HG02610 (cell line): Measurements from ENCODE around the gene GMPR2.

Experiments
- ATAC-seq: cut with Tn5 transposase; IDR thresholded peaks from one replicate; pipeline ENCODE4 v1.9.1; 2021; ENCODE audit warnings: mild to moderate bottlenecking, moderate library complexity; ENCODE audit not compliant: unreplicated experiment

Gene GMPR2

DNA sequence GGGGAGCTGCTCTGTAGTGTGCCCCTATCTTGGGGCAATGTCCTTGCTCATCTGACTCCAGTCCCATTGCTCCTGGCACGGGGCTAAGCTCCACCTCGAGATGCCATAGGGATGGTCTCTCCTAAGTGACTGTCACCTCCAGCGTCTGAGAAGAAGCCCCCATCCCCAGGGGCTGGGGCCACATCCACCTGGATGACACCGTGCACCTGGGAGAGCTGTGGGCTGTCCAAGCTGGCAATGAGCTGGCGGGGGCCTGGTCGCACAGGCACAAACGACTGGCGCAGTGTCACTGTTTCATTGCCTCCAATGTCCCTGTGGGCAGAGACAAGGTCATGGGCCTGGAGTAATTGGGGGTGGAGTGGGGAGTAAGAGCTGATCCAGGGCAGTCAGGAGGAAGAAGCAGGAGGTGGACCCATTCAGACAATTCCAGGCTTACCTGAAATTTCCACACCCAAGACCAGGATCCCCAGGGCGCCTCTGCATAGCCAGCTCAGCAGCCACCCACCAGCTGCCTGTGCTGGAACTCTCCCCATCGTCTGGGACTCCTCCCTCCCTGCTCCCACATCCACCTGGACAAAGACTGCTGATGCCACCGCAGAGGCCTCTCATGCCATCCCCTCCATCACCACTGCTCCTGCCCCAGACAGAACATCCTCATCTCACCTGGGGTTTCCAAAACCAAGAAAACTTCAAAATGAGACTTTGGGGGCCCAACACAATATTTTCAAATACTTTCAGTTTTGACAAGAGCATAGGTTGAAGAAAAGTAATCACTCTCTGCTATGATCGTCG is 16.7 kb downstream of the GMPR2 start:
- no peak for ATAC-seq

GRCh38 chr14:24250354-24250753 is 17.6 kb downstream of the GMPR2 start:
- ATAC-seq = no peak

DNA sequence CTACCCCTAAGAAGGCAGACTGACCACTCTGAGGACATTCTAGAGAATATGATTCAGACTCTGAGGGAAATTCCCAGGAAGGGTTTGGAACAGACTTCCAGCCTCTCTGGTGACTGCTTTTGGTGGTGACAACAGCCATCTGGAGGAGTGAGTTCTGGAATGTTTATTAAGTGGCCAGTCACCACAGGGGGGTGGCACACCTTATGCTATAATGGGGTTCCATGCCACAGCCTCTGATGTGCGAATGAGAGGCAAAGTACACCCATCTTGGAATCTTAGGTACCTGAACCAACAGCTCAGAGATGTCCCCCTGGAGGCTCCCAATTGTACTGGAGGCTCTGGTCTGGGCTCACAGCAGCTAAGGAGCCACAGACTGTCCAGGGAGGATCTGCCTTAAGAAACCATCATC is 19.2 kb downstream of the GMPR2 start:
- ATAC-seq = no peak

DNA sequence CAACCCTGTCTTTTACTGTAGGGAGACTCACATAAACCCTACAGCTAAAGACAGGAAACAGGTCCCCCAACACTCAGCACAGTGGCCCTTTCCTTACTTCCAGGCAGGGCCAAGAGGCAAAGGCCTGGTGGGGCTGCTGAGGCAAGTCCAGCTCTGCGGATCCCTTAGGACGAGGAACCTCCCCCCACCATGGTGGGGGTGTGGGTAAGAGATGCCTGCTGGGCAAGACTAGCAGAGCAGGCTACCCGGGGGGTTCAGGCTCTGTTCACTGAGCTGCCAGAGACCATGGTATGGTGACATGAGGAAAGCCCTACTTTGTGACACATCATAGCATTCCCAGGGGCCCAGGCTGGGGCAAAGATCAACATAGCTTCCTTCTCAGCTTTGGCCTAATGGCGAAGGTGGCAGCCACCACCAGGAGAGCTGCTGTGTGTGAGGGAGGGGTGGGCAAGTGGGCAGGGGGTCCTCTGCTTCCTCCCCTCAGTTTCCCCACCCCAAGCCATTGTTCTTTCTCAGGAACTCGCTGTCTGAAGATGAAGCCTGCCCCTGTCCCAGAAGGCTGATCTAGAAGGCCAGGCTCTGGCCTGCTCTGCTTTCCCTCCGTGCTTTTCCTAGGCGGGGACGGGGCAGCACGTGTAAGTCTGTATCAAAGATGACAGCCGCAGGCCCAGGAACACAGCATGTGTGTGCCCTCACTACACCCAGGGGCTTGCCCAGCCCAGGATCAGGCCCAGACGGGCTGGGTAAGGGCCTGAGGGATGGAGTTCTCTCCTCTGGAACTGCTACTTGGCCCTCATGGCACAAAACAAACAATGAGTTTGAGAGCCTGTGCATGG is 19.8 kb downstream of the GMPR2 start:
- ATAC-seq = no peak

DNA sequence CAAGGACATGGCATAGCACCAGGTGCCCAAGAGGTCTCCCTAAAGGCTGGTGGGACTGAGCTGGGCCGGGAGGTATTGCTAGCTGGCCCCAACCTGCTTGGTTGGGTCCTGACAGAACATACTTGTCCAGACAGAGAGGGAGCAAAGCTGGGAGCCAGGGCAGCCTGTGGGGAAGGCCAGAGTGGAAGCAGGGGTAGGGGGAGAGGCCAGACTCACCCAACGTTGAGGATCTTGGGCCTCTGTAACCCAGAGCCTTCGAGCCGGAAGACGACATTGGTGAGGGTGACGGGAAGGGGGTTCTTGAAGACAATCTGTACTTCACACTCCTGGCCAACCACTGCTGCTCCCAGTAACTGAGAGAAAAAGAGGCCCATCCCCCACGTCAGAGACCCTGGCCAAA is 21.2 kb downstream of the GMPR2 start:
- no peak for ATAC-seq

GRCh38 chr14:24254630-24255392 is 22.1 kb downstream of the GMPR2 start:
- ATAC-seq = no peak

- ATAC-seq = no peak
Observed at GRCh38 chr14:24255438-24255837, 22.7 kb downstream of the GMPR2 start.

DNA sequence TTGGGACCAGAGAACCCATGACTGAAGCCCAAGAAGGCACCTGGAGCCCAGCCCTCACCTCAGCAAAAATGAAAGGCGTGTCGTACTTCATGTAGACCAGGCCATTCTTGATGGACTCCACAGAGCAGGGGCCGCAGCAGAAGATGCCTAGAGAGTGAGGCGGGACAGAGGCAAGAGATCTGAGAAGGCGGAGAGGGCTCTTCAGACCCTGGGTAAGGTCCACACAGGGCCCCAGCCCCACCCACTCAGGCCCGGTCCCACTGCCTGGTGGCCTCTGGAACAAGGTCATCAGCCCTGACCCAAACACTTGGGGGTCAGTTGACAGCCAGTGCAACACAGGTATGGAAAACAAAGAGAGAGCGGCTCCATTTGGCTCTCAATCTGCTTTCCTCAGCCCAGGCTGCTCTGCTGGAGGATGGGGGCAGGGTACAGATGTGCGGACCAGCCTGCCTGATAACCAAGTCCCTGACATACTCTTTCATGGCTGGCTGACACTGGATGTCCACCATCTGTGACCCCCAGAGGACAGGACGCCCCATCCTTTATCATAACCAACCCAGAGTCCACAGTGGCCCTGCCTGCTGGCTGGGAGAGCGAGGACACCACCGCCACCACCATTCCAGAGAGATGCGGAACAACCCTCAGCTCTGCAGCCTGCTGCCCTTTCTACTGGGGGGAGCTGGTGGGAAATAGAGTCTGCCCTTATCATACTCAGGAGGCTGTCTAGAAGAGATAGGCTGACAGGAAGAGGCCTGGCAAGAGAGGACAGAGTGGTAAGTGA is 23.4 kb downstream of the GMPR2 start:
- no peak for ATAC-seq

DNA sequence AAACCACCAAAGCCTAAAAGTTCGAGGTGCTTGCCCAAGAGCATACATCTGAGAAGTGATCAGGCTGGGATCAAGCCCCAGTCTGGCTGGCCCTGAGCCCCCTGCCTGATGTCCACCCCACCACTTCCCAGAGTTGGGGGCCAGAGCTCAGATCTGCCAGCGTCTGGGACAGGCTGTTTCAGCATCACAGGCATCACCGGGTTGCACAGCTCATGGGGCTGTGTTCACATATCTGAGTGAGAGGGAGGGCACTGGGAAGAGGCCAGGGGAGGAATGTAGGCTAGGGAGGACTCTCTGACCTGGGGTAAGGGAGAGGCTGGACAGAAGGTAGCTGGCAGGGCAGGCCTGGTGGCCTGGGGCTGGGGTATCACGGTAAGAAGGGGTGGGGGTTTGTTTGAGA is 24.2 kb downstream of the GMPR2 start:
- ATAC-seq = no peak

- no peak for ATAC-seq
Observed at GRCh38 chr14:24258119-24258518, 25.4 kb downstream of the GMPR2 start.

DNA sequence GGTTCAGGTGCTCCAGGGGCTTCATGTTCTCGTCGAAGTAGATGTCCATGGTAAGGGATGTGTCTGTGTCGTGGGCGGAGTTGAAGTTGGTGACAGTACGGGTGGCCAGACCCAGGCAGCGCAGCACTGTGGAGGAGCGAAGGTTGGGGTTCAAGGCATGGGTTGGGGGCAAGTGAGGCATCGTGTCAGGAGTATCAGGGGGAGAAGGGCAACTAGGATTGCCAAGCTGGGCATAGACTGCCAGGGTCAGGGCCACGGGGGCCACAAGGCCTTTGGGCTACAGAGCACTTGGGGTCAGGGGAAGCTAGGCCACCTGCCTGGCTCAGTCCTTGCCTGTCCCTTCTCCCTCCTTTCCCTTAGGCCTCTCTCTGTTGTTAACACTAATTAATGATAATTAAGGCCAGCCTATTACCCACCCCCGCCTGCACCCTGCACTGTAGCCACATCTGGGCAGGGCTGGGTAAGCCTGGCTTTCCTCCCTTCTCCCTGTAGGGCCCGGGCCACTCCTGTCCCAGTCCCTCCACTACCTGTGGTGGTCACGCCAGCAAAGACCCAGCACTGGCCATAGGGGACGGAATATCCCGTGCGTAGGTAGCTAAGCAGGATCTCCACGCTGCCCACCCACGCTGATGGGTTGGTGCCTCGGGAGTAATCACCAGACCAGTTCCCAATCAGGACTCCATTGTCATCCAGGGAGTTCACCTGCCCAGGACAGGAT is 26.0 kb downstream of the GMPR2 start:
- no peak for ATAC-seq

DNA sequence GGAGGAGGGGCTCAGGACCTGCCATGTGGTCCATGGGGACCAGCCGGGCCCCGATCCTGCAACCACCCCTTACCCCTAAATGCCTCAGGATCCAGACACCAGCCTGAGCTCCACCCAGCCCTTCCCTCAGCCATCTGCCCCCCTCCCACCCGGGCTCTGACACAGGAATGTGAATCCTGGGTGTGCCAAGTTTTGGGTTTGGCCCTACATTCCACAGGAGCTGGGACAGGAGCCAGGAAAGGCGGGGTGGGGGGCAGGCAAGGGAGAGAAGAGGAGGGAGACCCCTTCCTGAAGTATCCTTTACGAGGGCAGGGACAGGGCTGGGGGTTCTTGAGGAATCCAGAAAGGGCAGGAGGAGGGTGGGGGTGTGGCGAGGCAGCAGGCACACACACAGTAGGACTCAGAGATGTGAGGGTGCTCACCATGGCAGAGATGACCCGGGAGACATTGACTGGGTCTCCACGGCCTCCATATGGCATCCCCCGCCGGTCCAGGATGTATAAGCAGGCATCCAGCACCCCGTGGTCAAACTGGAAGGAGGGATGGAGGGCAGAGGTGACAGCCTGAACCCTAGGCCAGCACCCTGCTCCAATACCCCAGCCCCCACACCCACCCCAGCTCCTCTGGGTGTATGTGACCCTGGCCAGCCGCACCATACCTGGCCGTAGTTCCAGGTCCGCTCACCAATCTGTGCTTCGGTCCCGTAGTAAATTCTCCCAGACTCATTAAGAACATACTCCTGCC is 26.7 kb downstream of the GMPR2 start:
- no peak for ATAC-seq

GRCh38 chr14:24260026-24260779 is 27.5 kb downstream of the GMPR2 start:
- no peak for ATAC-seq

- ATAC-seq = no peak
Observed at GRCh38 chr14:24260780-24261157, 28.0 kb downstream of the GMPR2 start.

DNA sequence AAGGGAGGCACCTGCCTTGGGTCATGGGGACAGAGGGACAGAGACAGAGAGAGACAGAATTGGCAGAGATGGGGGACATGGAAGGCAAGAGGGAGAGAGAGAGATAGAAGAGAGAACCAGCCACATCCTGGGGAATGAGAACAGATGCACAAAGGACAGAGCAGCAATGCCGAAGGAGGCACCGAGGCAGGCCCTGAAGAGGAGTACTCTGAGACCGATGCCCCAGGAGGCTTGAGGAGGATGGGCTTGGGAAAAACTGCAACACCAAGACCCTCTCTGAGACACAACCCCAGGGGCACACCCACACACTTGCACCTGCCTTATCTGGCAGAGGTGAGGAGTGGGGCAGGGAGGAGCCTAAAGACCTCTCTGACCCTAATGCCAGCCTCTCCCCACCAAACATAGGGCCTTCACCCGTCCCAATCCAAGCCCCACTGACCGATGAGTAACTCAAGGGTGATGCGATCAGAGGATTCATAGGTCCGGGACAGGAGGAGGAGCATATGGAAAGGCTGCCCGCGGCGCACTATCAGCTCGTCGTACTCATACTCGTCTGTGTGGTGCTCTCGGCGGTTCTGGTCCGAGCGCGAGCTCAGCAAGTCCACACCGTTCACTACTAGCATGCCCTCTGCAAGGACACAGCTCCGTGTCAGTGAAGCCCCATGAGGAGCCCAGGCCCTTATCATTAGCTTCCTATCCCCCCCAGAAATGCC is 28.7 kb downstream of the GMPR2 start:
- no peak for ATAC-seq

- ATAC-seq = no peak
Observed at GRCh38 chr14:24261969-24262327, 29.2 kb downstream of the GMPR2 start.

DNA sequence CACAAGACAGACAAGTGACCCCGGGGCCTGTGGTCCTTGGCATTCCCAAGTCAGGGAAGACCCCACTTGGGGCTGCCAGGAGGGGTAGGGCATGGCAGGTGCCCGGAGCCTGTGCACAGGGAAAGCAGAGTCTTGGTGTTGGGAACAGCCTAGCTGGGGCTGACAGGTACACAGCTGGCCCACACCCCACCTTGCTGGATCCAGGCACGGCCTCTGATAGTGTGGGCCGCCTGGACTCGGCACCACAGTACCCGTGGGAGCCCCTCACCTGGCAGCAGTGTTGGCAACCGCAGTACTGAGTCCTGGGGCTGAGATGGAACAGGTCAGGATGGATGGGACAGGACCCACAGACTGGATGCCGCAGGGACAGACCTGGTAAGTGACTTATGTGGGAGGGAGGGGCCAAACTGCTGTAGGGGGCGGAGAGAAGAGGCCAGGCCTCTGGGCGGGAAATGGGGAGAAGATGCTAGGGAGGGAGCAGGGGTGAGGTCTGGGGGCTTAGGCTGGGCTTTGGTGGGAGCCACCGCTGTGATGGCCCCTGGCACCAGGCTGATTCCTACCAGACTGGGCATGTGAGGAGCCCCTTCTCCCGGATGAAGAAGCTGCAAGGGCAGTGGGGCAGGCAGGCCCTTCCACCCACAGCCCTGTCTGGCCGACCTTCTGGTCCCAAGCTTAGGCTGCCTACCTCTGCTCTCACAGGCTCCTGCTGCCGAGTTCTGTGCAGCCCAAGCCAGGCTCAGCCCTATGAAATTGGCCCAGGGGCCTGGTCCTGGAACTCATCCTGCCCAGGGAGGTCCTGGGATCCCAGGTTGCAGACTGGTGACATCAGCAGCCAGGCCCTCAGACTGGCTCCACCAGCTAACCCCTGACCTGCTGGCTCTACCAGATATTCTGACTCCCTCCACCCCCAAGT is 30.3 kb downstream of the GMPR2 start, which contains the start of gene TGM1:
Gene TGM1 (minus strand): TSS at position 357 of the 913 bp plus-strand sequence. CDS start 825 bp downstream, outside the sequence.
- no peak for ATAC-seq
